SK-N-SH treated with all-trans-retinoic acid at 6 μM for 48 hours (cell line): ENCODE data around the gene PKDCC.

Experiments
- ATAC-seq: fragments of 200-7000 bp; cut with Tn5 transposase; 3 replicates; pipeline ENCODE4 v1.9.1; 2020; ENCODE audit warnings: mild to moderate bottlenecking, moderate library complexity
- ARNTL ChIP-seq: fragments of 450-650 bp; formaldehyde crosslinking; IDR thresholded peaks from 2 replicates; pipeline ENCODE4 v1.5.0; 2020; ENCODE audit warnings: low read depth, mild to moderate bottlenecking, moderate library complexity, borderline replicate concordance
- BACH2 ChIP-seq: fragments of 250-450 bp; sonication (Bioruptor Pico); IDR thresholded peaks from 2 replicates; pipeline ENCODE4 v1.9.0; 2021; ENCODE audit warnings: mild to moderate bottlenecking, borderline replicate concordance
- ESRRG ChIP-seq: fragments of 250-450 bp; sonication (Bioruptor Pico); IDR thresholded peaks from 2 replicates; pipeline ENCODE4 v1.6.1; 2021; ENCODE audit warnings: mild to moderate bottlenecking
- GLIS3 ChIP-seq: fragments of 250-450 bp; sonication (Bioruptor Pico); IDR thresholded peaks from 2 replicates; pipeline ENCODE4 v1.5.0; 2020; ENCODE audit warnings: mild to moderate bottlenecking, moderate library complexity
- ISL1 ChIP-seq: fragments of 250-450 bp; sonication (Bioruptor Pico); IDR thresholded peaks from 2 replicates; pipeline ENCODE4 v2.1.2; 2022; ENCODE audit warnings: mild to moderate bottlenecking, moderate library complexity
- OSR1 ChIP-seq: fragments of 250-450 bp; sonication (Bioruptor Pico); IDR thresholded peaks from 2 replicates; pipeline ENCODE4 v1.8.0; 2022; ENCODE audit warnings: moderate library complexity, mild to moderate bottlenecking, inconsistent platforms
- PPARA ChIP-seq: fragments of 250-450 bp; sonication (Bioruptor Pico); IDR thresholded peaks from 2 replicates; pipeline ENCODE4 v1.5.0; 2020; ENCODE audit warnings: mild to moderate bottlenecking, borderline replicate concordance
- RARB ChIP-seq: fragments of 250-450 bp; sonication (Bioruptor Pico); IDR thresholded peaks from 2 replicates; pipeline ENCODE4 v1.8.0; 2021; ENCODE audit warnings: mild to moderate bottlenecking, moderate library complexity
- SNAI2 ChIP-seq: fragments of 250-450 bp; sonication (Bioruptor Pico); IDR thresholded peaks from 2 replicates; pipeline ENCODE4 v1.5.0; 2020; ENCODE audit warnings: mild to moderate bottlenecking, moderate library complexity
- TCF4 ChIP-seq: fragments of 250-450 bp; sonication (Bioruptor Pico); IDR thresholded peaks from 2 replicates; pipeline ENCODE4 v1.8.0; 2021; ENCODE audit warnings: mild to moderate bottlenecking, moderate library complexity, borderline replicate concordance
- TOX ChIP-seq: fragments of 250-450 bp; sonication (Bioruptor Pico); IDR thresholded peaks from 2 replicates; pipeline ENCODE4 v1.8.0; 2021; ENCODE audit warnings: mild to moderate bottlenecking, moderate library complexity, borderline replicate concordance
- ZC3H10 ChIP-seq: fragments of 250-450 bp; sonication (Bioruptor Pico); IDR thresholded peaks from 2 replicates; pipeline ENCODE4 v1.5.1; 2021; ENCODE audit warnings: mild to moderate bottlenecking, moderate library complexity
- ZFP3 ChIP-seq: fragments of 250-450 bp; sonication (Bioruptor Pico); IDR thresholded peaks from 2 replicates; pipeline ENCODE4 v1.5.0; 2020; ENCODE audit warnings: mild to moderate bottlenecking, moderate library complexity
- ZFP30 ChIP-seq: fragments of 450-650 bp; formaldehyde crosslinking; IDR thresholded peaks from 2 replicates; pipeline ENCODE4 v1.5.0; 2022; ENCODE audit warnings: mild to moderate bottlenecking, moderate library complexity
- ZNF565 ChIP-seq: fragments of 450-650 bp; formaldehyde crosslinking; conservative IDR thresholded peaks from 2 replicates; pipeline ENCODE4 v1.5.0; 2020; ENCODE audit warnings: low read depth, mild to moderate bottlenecking, moderate library complexity
- ZNF70 ChIP-seq: fragments of 450-650 bp; formaldehyde crosslinking; IDR thresholded peaks from 2 replicates; pipeline ENCODE4 v1.5.0; 2020; ENCODE audit warnings: mild to moderate bottlenecking, moderate library complexity
- ZNF8 ChIP-seq: fragments of 450-650 bp; formaldehyde crosslinking; IDR thresholded peaks from 2 replicates; pipeline ENCODE4 v1.5.0; 2020; ENCODE audit warnings: mild to moderate bottlenecking, moderate library complexity
- TF ChIP-seq, protein P1 (sequence below): fragments of 250-450 bp; sonication (Bioruptor Pico); IDR thresholded peaks from 2 replicates; pipeline ENCODE4 v1.5.1; 2021; ENCODE audit warnings: mild to moderate bottlenecking, moderate library complexity
- TF ChIP-seq, protein P2 (sequence below): fragments of 250-450 bp; sonication (Bioruptor Pico); IDR thresholded peaks from 2 replicates; pipeline ENCODE4 v1.8.0; 2020; ENCODE audit warnings: mild to moderate bottlenecking, moderate library complexity, borderline replicate concordance
- TF ChIP-seq, protein P3 (sequence below): fragments of 250-450 bp; sonication (Bioruptor Pico); IDR thresholded peaks from 2 replicates; pipeline ENCODE4 v1.5.0; 2020; ENCODE audit warnings: mild to moderate bottlenecking, moderate library complexity
- TF ChIP-seq, protein P4 (sequence below): fragments of 250-450 bp; sonication (Bioruptor Pico); IDR thresholded peaks from 2 replicates; pipeline ENCODE4 v1.5.1; 2020; ENCODE audit warnings: low read depth, mild to moderate bottlenecking, moderate library complexity

Gene PKDCC

DNA sequence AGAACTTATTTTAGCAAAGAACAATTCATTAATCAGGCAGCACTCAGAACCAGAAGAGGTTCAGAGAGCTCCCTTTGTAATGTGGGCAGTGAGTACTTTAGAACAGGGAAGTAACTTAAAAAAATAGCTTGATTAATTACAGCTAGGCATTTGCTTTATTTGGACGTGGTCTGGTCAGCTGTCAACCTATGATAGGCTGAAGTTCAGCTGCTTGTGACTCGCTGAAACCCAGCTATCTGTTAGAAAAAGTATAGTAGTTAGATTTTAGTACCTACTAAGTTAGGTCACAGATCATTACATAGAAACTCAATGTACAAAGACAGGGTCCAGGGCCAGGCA, 40.0 kb downstream of the PKDCC start:
- TF ChIP-seq, protein P1, sequence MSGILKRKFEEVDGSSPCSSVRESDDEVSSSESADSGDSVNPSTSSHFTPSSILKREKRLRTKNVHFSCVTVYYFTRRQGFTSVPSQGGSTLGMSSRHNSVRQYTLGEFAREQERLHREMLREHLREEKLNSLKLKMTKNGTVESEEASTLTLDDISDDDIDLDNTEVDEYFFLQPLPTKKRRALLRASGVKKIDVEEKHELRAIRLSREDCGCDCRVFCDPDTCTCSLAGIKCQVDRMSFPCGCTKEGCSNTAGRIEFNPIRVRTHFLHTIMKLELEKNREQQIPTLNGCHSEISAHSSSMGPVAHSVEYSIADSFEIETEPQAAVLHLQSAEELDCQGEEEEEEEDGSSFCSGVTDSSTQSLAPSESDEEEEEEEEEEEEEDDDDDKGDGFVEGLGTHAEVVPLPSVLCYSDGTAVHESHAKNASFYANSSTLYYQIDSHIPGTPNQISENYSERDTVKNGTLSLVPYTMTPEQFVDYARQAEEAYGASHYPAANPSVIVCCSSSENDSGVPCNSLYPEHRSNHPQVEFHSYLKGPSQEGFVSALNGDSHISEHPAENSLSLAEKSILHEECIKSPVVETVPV: no peak
- TF ChIP-seq ZFP30 (CRISPR knock-in tag) (no peak), ISL1 (CRISPR knock-in tag) (no peak), SNAI2 (CRISPR knock-in tag) (no peak), OSR1 (CRISPR knock-in tag) (no peak), TCF4 (CRISPR knock-in tag) (no peak)
- ATAC-seq: no peak

DNA sequence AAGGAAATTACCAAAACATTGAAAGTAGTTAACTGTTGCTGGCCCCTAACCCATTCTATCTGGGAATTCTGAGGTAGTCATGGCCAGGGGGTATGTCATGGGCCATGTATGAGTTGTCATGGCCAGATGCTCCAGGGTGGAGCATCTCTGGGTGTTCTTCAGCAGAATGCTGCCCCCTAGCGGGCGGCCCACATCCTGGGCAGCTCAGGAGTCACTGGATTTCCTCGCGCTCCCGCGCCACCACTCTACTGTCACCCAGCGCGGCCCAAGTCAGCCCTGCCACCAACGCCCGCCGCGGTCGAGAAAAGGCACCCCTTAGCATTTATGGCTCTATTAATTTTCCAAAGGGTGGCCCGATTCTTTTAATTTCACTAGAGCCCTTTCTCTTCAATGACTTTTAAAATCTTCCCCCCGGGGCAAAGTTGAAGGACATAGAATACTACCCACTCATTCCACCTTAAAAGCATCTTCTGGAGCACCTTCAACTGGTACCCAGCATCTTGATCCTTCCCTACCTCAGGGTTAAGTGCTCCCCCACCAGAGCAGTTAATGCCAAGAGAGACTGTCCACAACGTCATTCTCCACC, 41.6 kb downstream of the PKDCC start:
- TF ChIP-seq ZNF565 (CRISPR knock-in tag) (no peak), ESRRG (CRISPR knock-in tag) (no peak), TCF4 (CRISPR knock-in tag) (no peak), PPARA (CRISPR knock-in tag) (no peak), ZC3H10 (CRISPR knock-in tag) (no peak), ARNTL (CRISPR knock-in tag) (no peak), ZNF8 (no peak), RARB (no peak), ZFP3 (CRISPR knock-in tag) (no peak), ISL1 (CRISPR knock-in tag) (no peak), GLIS3 (no peak)
- TF ChIP-seq, protein P2, sequence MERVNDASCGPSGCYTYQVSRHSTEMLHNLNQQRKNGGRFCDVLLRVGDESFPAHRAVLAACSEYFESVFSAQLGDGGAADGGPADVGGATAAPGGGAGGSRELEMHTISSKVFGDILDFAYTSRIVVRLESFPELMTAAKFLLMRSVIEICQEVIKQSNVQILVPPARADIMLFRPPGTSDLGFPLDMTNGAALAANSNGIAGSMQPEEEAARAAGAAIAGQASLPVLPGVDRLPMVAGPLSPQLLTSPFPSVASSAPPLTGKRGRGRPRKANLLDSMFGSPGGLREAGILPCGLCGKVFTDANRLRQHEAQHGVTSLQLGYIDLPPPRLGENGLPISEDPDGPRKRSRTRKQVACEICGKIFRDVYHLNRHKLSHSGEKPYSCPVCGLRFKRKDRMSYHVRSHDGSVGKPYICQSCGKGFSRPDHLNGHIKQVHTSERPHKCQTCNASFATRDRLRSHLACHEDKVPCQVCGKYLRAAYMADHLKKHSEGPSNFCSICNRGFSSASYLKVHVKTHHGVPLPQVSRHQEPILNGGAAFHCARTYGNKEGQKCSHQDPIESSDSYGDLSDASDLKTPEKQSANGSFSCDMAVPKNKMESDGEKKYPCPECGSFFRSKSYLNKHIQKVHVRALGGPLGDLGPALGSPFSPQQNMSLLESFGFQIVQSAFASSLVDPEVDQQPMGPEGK (CRISPR knock-in tag): no peak
- TF ChIP-seq, protein P3, sequence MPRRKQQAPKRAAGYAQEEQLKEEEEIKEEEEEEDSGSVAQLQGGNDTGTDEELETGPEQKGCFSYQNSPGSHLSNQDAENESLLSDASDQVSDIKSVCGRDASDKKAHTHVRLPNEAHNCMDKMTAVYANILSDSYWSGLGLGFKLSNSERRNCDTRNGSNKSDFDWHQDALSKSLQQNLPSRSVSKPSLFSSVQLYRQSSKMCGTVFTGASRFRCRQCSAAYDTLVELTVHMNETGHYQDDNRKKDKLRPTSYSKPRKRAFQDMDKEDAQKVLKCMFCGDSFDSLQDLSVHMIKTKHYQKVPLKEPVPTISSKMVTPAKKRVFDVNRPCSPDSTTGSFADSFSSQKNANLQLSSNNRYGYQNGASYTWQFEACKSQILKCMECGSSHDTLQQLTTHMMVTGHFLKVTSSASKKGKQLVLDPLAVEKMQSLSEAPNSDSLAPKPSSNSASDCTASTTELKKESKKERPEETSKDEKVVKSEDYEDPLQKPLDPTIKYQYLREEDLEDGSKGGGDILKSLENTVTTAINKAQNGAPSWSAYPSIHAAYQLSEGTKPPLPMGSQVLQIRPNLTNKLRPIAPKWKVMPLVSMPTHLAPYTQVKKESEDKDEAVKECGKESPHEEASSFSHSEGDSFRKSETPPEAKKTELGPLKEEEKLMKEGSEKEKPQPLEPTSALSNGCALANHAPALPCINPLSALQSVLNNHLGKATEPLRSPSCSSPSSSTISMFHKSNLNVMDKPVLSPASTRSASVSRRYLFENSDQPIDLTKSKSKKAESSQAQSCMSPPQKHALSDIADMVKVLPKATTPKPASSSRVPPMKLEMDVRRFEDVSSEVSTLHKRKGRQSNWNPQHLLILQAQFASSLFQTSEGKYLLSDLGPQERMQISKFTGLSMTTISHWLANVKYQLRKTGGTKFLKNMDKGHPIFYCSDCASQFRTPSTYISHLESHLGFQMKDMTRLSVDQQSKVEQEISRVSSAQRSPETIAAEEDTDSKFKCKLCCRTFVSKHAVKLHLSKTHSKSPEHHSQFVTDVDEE (CRISPR knock-in tag): no peak
- TF ChIP-seq, protein P1: no peak
- TF ChIP-seq, protein P4, sequence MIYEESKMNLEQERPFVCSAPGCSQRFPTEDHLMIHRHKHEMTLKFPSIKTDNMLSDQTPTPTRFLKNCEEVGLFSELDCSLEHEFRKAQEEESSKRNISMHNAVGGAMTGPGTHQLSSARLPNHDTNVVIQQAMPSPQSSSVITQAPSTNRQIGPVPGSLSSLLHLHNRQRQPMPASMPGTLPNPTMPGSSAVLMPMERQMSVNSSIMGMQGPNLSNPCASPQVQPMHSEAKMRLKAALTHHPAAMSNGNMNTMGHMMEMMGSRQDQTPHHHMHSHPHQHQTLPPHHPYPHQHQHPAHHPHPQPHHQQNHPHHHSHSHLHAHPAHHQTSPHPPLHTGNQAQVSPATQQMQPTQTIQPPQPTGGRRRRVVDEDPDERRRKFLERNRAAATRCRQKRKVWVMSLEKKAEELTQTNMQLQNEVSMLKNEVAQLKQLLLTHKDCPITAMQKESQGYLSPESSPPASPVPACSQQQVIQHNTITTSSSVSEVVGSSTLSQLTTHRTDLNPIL (CRISPR knock-in tag): no peak
- peak; percentile 52 for ATAC-seq

DNA sequence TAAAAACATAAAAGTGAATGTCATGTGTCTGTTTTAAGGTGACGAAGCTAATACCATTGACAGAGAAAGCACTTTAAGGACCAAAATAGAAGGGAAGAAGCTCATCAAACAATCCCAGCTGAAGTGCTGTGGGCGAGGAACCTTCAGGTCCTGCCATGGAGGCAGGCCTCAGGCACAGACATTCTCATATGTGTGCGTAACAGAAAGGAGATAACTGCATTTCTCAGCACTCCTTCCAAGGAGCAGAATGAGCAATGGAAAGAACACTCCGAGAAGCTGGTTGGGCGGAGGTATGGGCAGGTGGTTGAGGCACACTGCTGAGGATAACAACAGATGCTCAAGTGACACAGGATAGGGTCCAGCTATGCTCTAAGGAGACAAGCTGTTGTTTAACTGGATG, 42.4 kb downstream of the PKDCC start:
- no peak for ATAC-seq
- TF ChIP-seq, protein P2 (CRISPR knock-in tag): no peak
- no peak for TF ChIP-seq TOX (CRISPR knock-in tag)
- TF ChIP-seq, protein P1: no peak
- TF ChIP-seq ISL1 (CRISPR knock-in tag): no peak
- TF ChIP-seq, protein P3 (CRISPR knock-in tag): no peak
- TF ChIP-seq TCF4 (CRISPR knock-in tag): no peak
- TF ChIP-seq ZNF8: no peak
- TF ChIP-seq SNAI2 (CRISPR knock-in tag): no peak
- TF ChIP-seq ZFP30 (CRISPR knock-in tag): no peak
- TF ChIP-seq BACH2 (CRISPR knock-in tag): no peak
- no peak for TF ChIP-seq ESRRG (CRISPR knock-in tag)
- TF ChIP-seq ZFP3 (CRISPR knock-in tag): no peak
- no peak for TF ChIP-seq ZNF70
- TF ChIP-seq ZNF565 (CRISPR knock-in tag): no peak
- no peak for TF ChIP-seq ARNTL (CRISPR knock-in tag)
